ENCODE measurements around the gene GRPEL1.

GRPEL1 gene

GRCh38 chr4:7059662-7060061 is 8.2 kb downstream of the GRPEL1 start:
- H3K9ac ChIP-seq (ENCODE audit: low read length) = no peak overlapping the region
- no peaks in the 10 kb centered on the region for H3K27me3 ChIP-seq (ENCODE audit: insufficient read depth, low read length)
- H2BK12ac ChIP-seq (ENCODE audit: low read length) = no peak overlapping the region
- no peak for DNase-seq
- H2AK5ac ChIP-seq (ENCODE audit: low read length) = no peak overlapping the region
- no peak overlapping the region for H3K4me2 ChIP-seq (ENCODE audit: low read length)
- no peak overlapping the region for H4K8ac ChIP-seq (ENCODE audit: low read depth, low read length)
- no peak overlapping the region for H3K14ac ChIP-seq (ENCODE audit: low read length)
- no peak overlapping the region for H3K4me3 ChIP-seq (ENCODE audit: low read depth, low read length)
- no peak overlapping the region for H2BK5ac ChIP-seq (ENCODE audit: low read depth, low read length, poor library complexity)
- no peaks in the 10 kb centered on the region for H3K4me1 ChIP-seq (ENCODE audit: control insufficient read depth in 1 of 2, insufficient read depth in 2 of 2, low read length in 2 of 2)
- H3K4ac ChIP-seq (ENCODE audit: low read depth, low read length) = no peak overlapping the region
- WGBS (ENCODE audit: extremely low coverage, insufficient coverage, insufficient read length) = no CpG with 5 or more reads among the region's 11 CpGs
- H3K23ac ChIP-seq (ENCODE audit: low read length) = no peak overlapping the region
- no peak overlapping the region for H2AFZ ChIP-seq (ENCODE audit: insufficient read depth, low read length, poor library complexity)
- no peak overlapping the region for H4K12ac ChIP-seq (ENCODE audit: low read depth, low read length)
- H2BK120ac ChIP-seq (ENCODE audit: insufficient read depth, low read length, poor library complexity) = no peak overlapping the region
- H3K18ac ChIP-seq (ENCODE audit: low read length) = no peak overlapping the region
- H3K79me1 ChIP-seq (ENCODE audit: low read length) = no peaks in the 10 kb centered on the region
- no peaks in the 10 kb centered on the region for H3K79me2 ChIP-seq (ENCODE audit: control insufficient read depth, insufficient read depth, low read length, poor library complexity)
- H3K9me3 ChIP-seq (ENCODE audit: insufficient read depth, low read depth, low read length) = peaks cover 2% of the 10 kb centered on the region
- H4K91ac ChIP-seq (ENCODE audit: low read depth, low read length) = no peak overlapping the region
- H3K36me3 ChIP-seq (ENCODE audit: control insufficient read depth in 1 of 2, insufficient read depth in 2 of 2, low read length in 2 of 2) = peaks cover 46 to 56% of the 10 kb centered on the region in 2 experiments
- H3K27ac ChIP-seq (ENCODE audit: low read depth, low read length) = no peak overlapping the region

- Histone ChIP-seq H4K8ac (ENCODE audit: low read depth, low read length) (no peak overlapping the region), H2AK5ac (ENCODE audit: low read length) (no peak overlapping the region), H3K9ac (ENCODE audit: low read length) (no peak overlapping the region), H3K79me1 (ENCODE audit: low read length) (no peaks in the 10 kb centered on the region), H4K12ac (ENCODE audit: low read depth, low read length) (no peak overlapping the region), H2BK5ac (ENCODE audit: low read depth, low read length, poor library complexity) (no peak overlapping the region), H3K9me3 (ENCODE audit: insufficient read depth, low read depth, low read length) (peaks cover 2% of the 10 kb centered on the region), H4K91ac (ENCODE audit: low read depth, low read length) (no peak overlapping the region), H3K36me3 (ENCODE audit: control insufficient read depth in 1 of 2, insufficient read depth in 2 of 2, low read length in 2 of 2) (peaks cover 52 to 62% of the 10 kb centered on the region in 2 experiments), H2BK12ac (ENCODE audit: low read length) (no peak overlapping the region), H3K27me3 (ENCODE audit: insufficient read depth, low read length) (no peaks in the 10 kb centered on the region), H3K4ac (ENCODE audit: low read depth, low read length) (no peak overlapping the region), H3K14ac (ENCODE audit: low read length) (no peak overlapping the region), H3K27ac (ENCODE audit: low read depth, low read length) (no peak overlapping the region), H2BK120ac (ENCODE audit: insufficient read depth, low read length, poor library complexity) (no peak overlapping the region), H3K18ac (ENCODE audit: low read length) (no peak overlapping the region), H2AFZ (ENCODE audit: insufficient read depth, low read length, poor library complexity) (no peak overlapping the region), H3K4me1 (ENCODE audit: control insufficient read depth in 1 of 2, insufficient read depth in 2 of 2, low read length in 2 of 2) (no peaks in the 10 kb centered on the region), H3K4me2 (ENCODE audit: low read length) (no peak overlapping the region), H3K4me3 (ENCODE audit: low read depth, low read length) (no peak overlapping the region), H3K23ac (ENCODE audit: low read length) (no peak overlapping the region), H3K79me2 (ENCODE audit: control insufficient read depth, insufficient read depth, low read length, poor library complexity) (no peaks in the 10 kb centered on the region)
- no peak for DNase-seq
- no CpG with 5 or more reads among the region's 3 CpGs for WGBS (ENCODE audit: extremely low coverage, insufficient coverage, insufficient read length)
These were observed 9.1 kb downstream of the GRPEL1 start for GRCh38 chr4:7058792-7059191.

DNA sequence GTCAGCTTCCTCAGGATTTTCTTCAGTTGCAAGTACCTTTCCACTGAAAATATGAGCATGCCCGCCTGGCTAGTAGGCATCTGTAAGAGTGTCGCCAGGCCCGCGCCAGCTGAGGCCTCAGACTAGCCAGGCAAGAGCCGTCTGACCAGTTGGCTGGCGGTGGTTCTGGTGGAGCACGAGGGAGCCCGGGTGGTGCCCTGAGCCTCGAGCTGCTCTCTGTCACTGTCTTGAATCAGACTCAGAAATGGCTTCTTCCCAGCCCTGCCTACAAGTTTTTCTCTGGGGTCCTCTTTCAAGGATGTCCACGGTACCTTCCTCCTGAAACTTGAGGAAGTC is 11.9 kb downstream of the GRPEL1 start:
- no peak overlapping the region for H2BK5ac ChIP-seq (ENCODE audit: low read depth, low read length, poor library complexity)
- no peak overlapping the region for H3K9ac ChIP-seq (ENCODE audit: low read length)
- no peak for DNase-seq
- H3K14ac ChIP-seq (ENCODE audit: low read length) = no peak overlapping the region
- H2BK12ac ChIP-seq (ENCODE audit: low read length) = no peak overlapping the region
- H4K8ac ChIP-seq (ENCODE audit: low read depth, low read length) = no peak overlapping the region
- H3K23ac ChIP-seq (ENCODE audit: low read length) = no peak overlapping the region
- no peak overlapping the region for H4K12ac ChIP-seq (ENCODE audit: low read depth, low read length)
- H3K79me1 ChIP-seq (ENCODE audit: low read length) = no peaks in the 10 kb centered on the region
- no peak overlapping the region for H2BK120ac ChIP-seq (ENCODE audit: insufficient read depth, low read length, poor library complexity)
- no peak overlapping the region for H2AFZ ChIP-seq (ENCODE audit: insufficient read depth, low read length, poor library complexity)
- H3K36me3 ChIP-seq (ENCODE audit: control insufficient read depth in 1 of 2, insufficient read depth in 2 of 2, low read length in 2 of 2) = peaks cover 41 to 51% of the 10 kb centered on the region in 2 experiments
- no peak overlapping the region for H3K4me2 ChIP-seq (ENCODE audit: low read length)
- no peaks in the 10 kb centered on the region for H3K27me3 ChIP-seq (ENCODE audit: insufficient read depth, low read length)
- H3K27ac ChIP-seq (ENCODE audit: low read depth, low read length) = no peak overlapping the region
- WGBS (ENCODE audit: extremely low coverage, insufficient coverage, insufficient read length) = no CpG with 5 or more reads among the region's 10 CpGs
- H2AK5ac ChIP-seq (ENCODE audit: low read length) = no peak overlapping the region
- no peak overlapping the region for H3K18ac ChIP-seq (ENCODE audit: low read length)
- no peak overlapping the region for H3K4me3 ChIP-seq (ENCODE audit: low read depth, low read length)
- H4K91ac ChIP-seq (ENCODE audit: low read depth, low read length) = no peak overlapping the region
- no peaks in the 10 kb centered on the region for H3K79me2 ChIP-seq (ENCODE audit: control insufficient read depth, insufficient read depth, low read length, poor library complexity)
- peaks cover 1% of the 10 kb centered on the region for H3K9me3 ChIP-seq (ENCODE audit: insufficient read depth, low read depth, low read length)
- no peak overlapping the region for H3K4ac ChIP-seq (ENCODE audit: low read depth, low read length)
- no peaks in the 10 kb centered on the region for H3K4me1 ChIP-seq (ENCODE audit: control insufficient read depth in 1 of 2, insufficient read depth in 2 of 2, low read length in 2 of 2)

DNA sequence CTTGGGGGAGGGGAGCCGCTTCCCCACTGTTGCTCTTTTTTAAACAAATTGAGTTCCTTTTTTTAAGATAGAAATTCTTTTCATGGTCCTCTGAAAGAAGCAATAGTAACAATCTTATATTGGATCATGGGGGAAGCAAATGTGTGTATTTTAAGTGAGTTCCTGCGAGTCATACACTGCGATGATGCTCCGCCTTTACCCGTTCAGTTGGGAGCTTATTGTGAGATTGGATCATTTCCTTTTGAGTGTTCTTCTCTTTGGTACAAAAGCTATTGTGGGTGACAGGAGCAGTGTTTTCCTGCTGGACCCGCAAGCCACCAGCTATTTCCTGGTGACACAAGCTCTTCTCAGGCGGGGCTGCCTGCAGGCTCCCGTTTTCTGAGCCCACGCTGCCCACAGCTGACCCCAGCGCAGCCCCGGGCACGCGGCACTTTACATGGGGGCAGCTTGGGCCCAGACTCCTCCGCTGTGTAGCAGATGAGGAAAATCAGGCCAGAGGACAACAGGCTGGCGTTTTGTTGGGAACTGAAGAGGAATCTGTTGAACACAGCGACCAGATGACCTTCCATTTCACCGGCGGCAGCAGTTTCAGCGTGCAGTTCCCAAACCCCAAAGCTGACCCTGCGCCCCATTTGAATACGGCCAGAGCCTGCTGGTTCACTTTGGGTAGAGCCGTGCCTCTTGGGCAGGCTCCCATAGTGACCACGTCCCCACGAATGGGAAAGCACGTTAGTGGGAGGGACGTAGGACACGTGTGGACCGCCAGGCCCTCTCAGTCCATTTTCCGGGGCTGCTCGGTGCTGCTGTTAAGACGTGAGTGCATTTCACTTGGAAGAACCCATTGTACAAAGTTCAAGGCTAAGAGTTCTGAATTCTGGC is 12.5 kb downstream of the GRPEL1 start:
- Histone ChIP-seq H3K27me3 (ENCODE audit: insufficient read depth, low read length) (no peaks in the 10 kb centered on the region), H3K4me2 (ENCODE audit: low read length) (no peak overlapping the region), H2BK120ac (ENCODE audit: insufficient read depth, low read length, poor library complexity) (no peak overlapping the region), H3K18ac (ENCODE audit: low read length) (no peak overlapping the region), H4K8ac (ENCODE audit: low read depth, low read length) (no peak overlapping the region), H3K79me2 (ENCODE audit: control insufficient read depth, insufficient read depth, low read length, poor library complexity) (no peaks in the 10 kb centered on the region), H4K91ac (ENCODE audit: low read depth, low read length) (no peak overlapping the region), H2AFZ (ENCODE audit: insufficient read depth, low read length, poor library complexity) (no peak overlapping the region), H3K4me1 (ENCODE audit: control insufficient read depth in 1 of 2, insufficient read depth in 2 of 2, low read length in 2 of 2) (no peaks in the 10 kb centered on the region), H2AK5ac (ENCODE audit: low read length) (no peak overlapping the region), H3K9ac (ENCODE audit: low read length) (no peak overlapping the region), H2BK5ac (ENCODE audit: low read depth, low read length, poor library complexity) (no peak overlapping the region), H3K4me3 (ENCODE audit: low read depth, low read length) (no peak overlapping the region), H3K14ac (ENCODE audit: low read length) (no peak overlapping the region), H3K79me1 (ENCODE audit: low read length) (no peaks in the 10 kb centered on the region), H3K36me3 (ENCODE audit: control insufficient read depth in 1 of 2, insufficient read depth in 2 of 2, low read length in 2 of 2) (peaks cover 35 to 48% of the 10 kb centered on the region in 2 experiments), H3K9me3 (ENCODE audit: insufficient read depth, low read depth, low read length) (peaks cover 1% of the 10 kb centered on the region), H3K4ac (ENCODE audit: low read depth, low read length) (no peak overlapping the region), H3K27ac (ENCODE audit: low read depth, low read length) (no peak overlapping the region), H3K23ac (ENCODE audit: low read length) (no peak overlapping the region), H2BK12ac (ENCODE audit: low read length) (no peak overlapping the region), H4K12ac (ENCODE audit: low read depth, low read length) (no peak overlapping the region)
- WGBS (ENCODE audit: extremely low coverage, insufficient coverage, insufficient read length) = no CpG with 5 or more reads among the region's 31 CpGs
- DNase-seq = no peak
